Measurements from ENCODE around the gene MECP2. TPM values are rescaled to one million over a fixed set of nuclear protein-coding genes. Genes with fewer than 3 reads are reported as not detected.

The MECP2 gene
- total RNA-seq, 1 experiment from 2014 or later, result 52.8 TPM

DNA sequence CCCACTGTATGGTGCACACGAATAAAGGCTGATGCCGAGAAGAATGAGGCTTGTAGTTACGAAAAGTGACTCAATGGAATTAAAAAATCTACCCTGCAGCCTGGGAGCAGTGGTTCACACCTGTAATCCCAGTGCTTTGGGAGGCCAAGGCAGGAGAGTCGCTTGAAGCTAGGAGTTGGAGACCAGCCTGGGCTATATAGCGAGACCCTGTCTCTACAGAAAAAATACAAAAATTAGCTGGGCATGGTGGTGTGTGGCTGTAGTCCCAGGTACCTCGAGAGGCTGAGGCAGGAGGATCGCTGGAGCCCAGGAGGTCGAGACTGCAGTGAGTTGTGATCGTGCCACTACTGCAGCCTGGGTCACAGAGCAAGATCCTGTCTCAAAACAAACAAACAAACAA lies 34.8 kb upstream of the MECP2 start:
- no peak overlapping the region for H3K4me3 ChIP-seq (ENCODE audit: low read depth, low read length, poor library complexity, severe bottlenecking)
- H3K27me3 ChIP-seq (replicated peaks; ENCODE audit: insufficient read depth, low read depth, low read length, poor library complexity), result no peaks in the 10 kb centered on the region
- no peaks in the 10 kb centered on the region for H3K36me3 ChIP-seq (ENCODE audit: insufficient read depth, low read length, poor library complexity, severe bottlenecking)
- TF ChIP-seq, protein P1, sequence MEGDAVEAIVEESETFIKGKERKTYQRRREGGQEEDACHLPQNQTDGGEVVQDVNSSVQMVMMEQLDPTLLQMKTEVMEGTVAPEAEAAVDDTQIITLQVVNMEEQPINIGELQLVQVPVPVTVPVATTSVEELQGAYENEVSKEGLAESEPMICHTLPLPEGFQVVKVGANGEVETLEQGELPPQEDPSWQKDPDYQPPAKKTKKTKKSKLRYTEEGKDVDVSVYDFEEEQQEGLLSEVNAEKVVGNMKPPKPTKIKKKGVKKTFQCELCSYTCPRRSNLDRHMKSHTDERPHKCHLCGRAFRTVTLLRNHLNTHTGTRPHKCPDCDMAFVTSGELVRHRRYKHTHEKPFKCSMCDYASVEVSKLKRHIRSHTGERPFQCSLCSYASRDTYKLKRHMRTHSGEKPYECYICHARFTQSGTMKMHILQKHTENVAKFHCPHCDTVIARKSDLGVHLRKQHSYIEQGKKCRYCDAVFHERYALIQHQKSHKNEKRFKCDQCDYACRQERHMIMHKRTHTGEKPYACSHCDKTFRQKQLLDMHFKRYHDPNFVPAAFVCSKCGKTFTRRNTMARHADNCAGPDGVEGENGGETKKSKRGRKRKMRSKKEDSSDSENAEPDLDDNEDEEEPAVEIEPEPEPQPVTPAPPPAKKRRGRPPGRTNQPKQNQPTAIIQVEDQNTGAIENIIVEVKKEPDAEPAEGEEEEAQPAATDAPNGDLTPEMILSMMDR (conservative IDR thresholded peaks at IDR 0.05; ENCODE audit: low read depth, low read length), result no peak
- TF ChIP-seq EZH2 (IDR thresholded peaks at IDR 0.05; ENCODE audit: borderline replicate concordance, low read depth, low read length, poor library complexity, severe bottlenecking), result no peak
- intact Hi-C loops (cut with micrococcal nuclease; ENCODE audit: unreplicated experiment), result no loop called here
- H3K4me1 ChIP-seq (ENCODE audit: insufficient read depth, low read length, poor library complexity, severe bottlenecking), result no peaks in the 10 kb centered on the region
- BruUV-seq (replicated peaks), result no TSS peak
- POLR2A ChIA-PET (ENCODE audit: low non-redundant PET), result no interaction called here
- no peak for DNase-seq (ENCODE audit: low spot score)
- CTCF ChIA-PET, result no interaction called here
- no peaks in the 10 kb centered on the region for H3K9me3 ChIP-seq (ENCODE audit: low read depth, low read length, poor library complexity, severe bottlenecking)
- no peak overlapping the region for H3K27ac ChIP-seq (ENCODE audit: low read depth, low read length, poor library complexity, severe bottlenecking)

DNA sequence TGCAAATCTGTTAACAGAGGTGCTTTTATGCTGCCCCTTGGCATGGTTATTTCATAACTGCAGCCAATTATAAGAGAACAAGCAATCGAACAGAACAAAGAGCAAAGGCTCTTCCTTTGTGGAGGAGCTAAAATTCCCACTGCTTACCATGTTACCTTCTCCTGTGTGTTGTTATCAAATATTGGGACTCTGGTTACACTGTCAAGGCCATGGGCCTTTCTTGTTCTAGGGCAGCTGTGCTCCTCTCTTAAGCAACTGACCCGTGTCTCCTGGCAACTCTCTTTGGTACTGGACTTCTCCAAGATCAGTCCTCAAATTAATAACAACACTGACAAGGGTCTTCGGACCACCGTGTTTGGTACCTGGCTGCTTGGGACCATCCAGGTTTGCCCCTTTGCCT lies 34.4 kb upstream of the MECP2 start:
- Histone ChIP-seq H3K27me3 (replicated peaks; ENCODE audit: insufficient read depth, low read depth, low read length, poor library complexity) (no peaks in the 10 kb centered on the region), H3K4me3 (ENCODE audit: low read depth, low read length, poor library complexity, severe bottlenecking) (no peak overlapping the region), H3K9me3 (ENCODE audit: low read depth, low read length, poor library complexity, severe bottlenecking) (no peaks in the 10 kb centered on the region), H3K36me3 (ENCODE audit: insufficient read depth, low read length, poor library complexity, severe bottlenecking) (no peaks in the 10 kb centered on the region), H3K4me1 (ENCODE audit: insufficient read depth, low read length, poor library complexity, severe bottlenecking) (no peaks in the 10 kb centered on the region), H3K27ac (ENCODE audit: low read depth, low read length, poor library complexity, severe bottlenecking) (no peak overlapping the region)
- no TSS peak for BruUV-seq (replicated peaks)
- DNase-seq (ENCODE audit: low spot score), result no peak
- POLR2A ChIA-PET (ENCODE audit: low non-redundant PET), result no interaction called here
- intact Hi-C loops (cut with micrococcal nuclease; ENCODE audit: unreplicated experiment), result no loop called here
- TF ChIP-seq, protein P1 (conservative IDR thresholded peaks at IDR 0.05; ENCODE audit: low read depth, low read length), result no peak
- CTCF ChIA-PET, result no interaction called here

DNA sequence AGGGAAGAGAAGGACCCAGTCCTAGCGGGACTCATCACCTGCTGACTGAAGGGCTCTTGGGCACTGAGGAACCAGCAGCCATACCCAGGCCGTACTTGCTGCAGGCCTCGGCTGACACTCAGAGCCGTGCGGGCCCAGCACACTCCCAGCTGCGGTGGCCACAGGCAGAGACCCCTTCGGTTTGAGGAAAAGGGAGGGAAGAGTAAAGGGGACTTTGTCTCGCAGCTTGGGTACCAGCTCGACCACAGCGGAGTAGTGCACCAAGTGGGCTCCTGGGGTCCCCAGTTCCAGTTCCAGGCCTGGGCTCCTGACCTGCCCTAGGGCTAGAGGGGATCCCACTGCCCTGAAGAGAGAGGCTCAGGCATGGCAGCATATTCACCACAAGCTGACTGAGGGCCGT lies 28.6 kb upstream of the MECP2 start:
- H3K27ac ChIP-seq (ENCODE audit: low read depth, low read length, poor library complexity, severe bottlenecking), result no peak overlapping the region
- intact Hi-C loops (cut with micrococcal nuclease; ENCODE audit: unreplicated experiment), result no loop called here
- no peak for DNase-seq (ENCODE audit: low spot score)
- no peak for TF ChIP-seq EZH2 (IDR thresholded peaks at IDR 0.05; ENCODE audit: borderline replicate concordance, low read depth, low read length, poor library complexity, severe bottlenecking)
- TF ChIP-seq, protein P1 (conservative IDR thresholded peaks at IDR 0.05; ENCODE audit: low read depth, low read length), result no peak
- H3K4me3 ChIP-seq (ENCODE audit: low read depth, low read length, poor library complexity, severe bottlenecking), result no peak overlapping the region
- no peaks in the 10 kb centered on the region for H3K27me3 ChIP-seq (replicated peaks; ENCODE audit: insufficient read depth, low read depth, low read length, poor library complexity)
- no TSS peak for BruUV-seq (replicated peaks)
- H3K9me3 ChIP-seq (ENCODE audit: low read depth, low read length, poor library complexity, severe bottlenecking), result no peaks in the 10 kb centered on the region
- CTCF ChIA-PET, result no interaction called here
- POLR2A ChIA-PET (ENCODE audit: low non-redundant PET), result no interaction called here
- no peaks in the 10 kb centered on the region for H3K4me1 ChIP-seq (ENCODE audit: insufficient read depth, low read length, poor library complexity, severe bottlenecking)
- H3K36me3 ChIP-seq (ENCODE audit: insufficient read depth, low read length, poor library complexity, severe bottlenecking), result no peaks in the 10 kb centered on the region
